Measurements from ENCODE around the gene PRKN. TPM values are rescaled to one million over a fixed set of nuclear protein-coding genes. Genes with fewer than 3 reads are reported as not detected.
A peak's percentile ranks its signal among the peaks of the same experiment; 100 is the strongest.

PRKN gene
- total RNA-seq, 4 donors from 2014 or later: 5.2 to 121 (median 6.9) TPM

GRCh38 chr6:161482517-161482858 is 1245.1 kb downstream of the PRKN start:
- Histone ChIP-seq H3K27ac (peak overlapping the region in 1 of 3 donors; percentile 30), H3K4me3 (replicated peaks in 1 of 3) (no peak overlapping the region), H3K36me3 (no peaks in the 10 kb centered on the region), H3K27me3 (no peaks in the 10 kb centered on the region), H3K9me3 (no peaks in the 10 kb centered on the region), H3K4me1 (peaks cover 11 to 15% of the 10 kb centered on the region in 2 donors)
- DNase-seq: peak in 1 of 2 donors; percentile 9
- 25 to 28% methylated on average over 3 of the region's 3 CpGs for WGBS, 2 donors
- intact Hi-C loops (cut with DNase I): no loop called here
- TF ChIP-seq POLR2A (IDR thresholded peaks at IDR 0.05): no peak
- TF ChIP-seq, protein P1, sequence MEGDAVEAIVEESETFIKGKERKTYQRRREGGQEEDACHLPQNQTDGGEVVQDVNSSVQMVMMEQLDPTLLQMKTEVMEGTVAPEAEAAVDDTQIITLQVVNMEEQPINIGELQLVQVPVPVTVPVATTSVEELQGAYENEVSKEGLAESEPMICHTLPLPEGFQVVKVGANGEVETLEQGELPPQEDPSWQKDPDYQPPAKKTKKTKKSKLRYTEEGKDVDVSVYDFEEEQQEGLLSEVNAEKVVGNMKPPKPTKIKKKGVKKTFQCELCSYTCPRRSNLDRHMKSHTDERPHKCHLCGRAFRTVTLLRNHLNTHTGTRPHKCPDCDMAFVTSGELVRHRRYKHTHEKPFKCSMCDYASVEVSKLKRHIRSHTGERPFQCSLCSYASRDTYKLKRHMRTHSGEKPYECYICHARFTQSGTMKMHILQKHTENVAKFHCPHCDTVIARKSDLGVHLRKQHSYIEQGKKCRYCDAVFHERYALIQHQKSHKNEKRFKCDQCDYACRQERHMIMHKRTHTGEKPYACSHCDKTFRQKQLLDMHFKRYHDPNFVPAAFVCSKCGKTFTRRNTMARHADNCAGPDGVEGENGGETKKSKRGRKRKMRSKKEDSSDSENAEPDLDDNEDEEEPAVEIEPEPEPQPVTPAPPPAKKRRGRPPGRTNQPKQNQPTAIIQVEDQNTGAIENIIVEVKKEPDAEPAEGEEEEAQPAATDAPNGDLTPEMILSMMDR (IDR thresholded peaks at IDR 0.05): no peak

DNA sequence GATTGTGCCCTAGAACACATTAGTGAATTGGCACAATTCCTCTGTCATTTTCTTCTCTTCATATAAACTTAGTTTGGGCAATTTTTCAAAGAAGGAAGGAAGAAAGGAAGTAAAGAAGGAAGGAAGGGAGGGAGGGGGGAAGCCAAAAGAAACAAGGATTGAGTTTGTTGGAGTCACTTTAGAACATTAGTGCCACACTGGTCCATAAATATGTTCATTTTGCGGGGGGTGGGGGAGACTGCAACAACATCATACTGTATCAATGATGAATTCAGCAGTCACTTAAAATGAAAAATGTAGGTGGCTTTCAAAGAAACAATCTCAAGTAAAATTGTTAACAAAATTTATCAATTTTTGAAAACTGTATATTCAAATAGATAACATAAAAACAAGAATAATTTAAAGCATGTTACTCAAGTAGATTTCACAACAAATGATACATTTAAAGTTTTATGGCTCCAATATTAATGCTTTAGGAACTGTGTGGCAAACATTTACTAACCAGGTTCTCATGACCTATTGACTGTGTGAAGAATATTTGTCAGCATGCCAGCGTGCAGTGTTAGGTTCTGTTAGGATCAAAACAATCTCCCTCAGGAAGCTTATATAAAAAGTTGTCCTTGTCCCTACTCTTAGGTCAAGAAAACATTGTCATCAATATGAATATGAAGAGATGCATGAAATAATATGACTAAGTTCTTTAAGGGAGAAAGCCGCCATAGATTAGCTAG is 1245.6 kb downstream of the PRKN start:
- 59 to 66% methylated on average over 3 of the region's 3 CpGs for WGBS, 2 donors
- no peak overlapping the region for H3K4me3 ChIP-seq (replicated peaks in 1 of 3)
- no peaks in the 10 kb centered on the region for H3K36me3 ChIP-seq
- no peaks in the 10 kb centered on the region for H3K9me3 ChIP-seq
- H3K4me1 ChIP-seq: peaks cover 11 to 15% of the 10 kb centered on the region in 2 donors
- TF ChIP-seq POLR2A (IDR thresholded peaks at IDR 0.05): no peak
- TF ChIP-seq, protein P1 (IDR thresholded peaks at IDR 0.05): no peak
- H3K27ac ChIP-seq: peak overlapping the region in 1 of 3 donors; percentile 30
- no peaks in the 10 kb centered on the region for H3K27me3 ChIP-seq
- DNase-seq: peak in 1 of 2 donors; percentile 7
- intact Hi-C loops (cut with DNase I): no loop called here

DNA sequence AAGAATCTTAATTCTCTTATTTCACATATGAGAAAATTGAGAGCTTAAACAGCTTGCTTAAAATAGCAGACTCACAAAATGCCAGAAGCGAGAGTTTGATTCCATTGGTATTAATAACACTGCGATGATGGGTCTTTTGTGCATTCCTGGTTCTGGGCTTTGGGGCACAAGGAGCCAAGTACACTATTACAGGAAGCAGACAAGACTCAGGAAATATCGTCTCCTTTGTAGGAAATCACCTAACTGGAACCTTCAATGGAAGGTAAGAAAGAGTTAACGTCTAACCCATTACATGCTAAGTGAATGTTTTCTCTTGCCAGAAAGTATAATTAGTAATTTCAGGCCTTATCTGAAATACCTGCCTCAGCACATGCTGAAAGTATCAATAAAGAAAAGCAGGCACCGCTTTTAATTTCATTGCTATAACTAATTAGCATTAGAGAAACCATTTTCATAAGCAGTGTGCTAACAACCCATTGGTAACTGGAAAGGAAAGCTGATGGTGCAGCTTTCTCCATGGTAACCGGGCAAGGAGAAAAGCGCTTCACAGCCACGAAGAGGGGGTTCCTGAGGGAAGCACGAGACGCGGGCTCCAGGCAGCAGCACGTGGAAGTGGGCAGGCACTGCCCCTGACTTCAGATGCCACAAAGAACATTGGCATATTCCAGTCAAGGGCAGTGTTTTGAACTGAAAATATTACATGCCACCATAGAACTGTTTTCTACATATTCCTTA is 1247.0 kb downstream of the PRKN start:
- no peak for TF ChIP-seq POLR2A (IDR thresholded peaks at IDR 0.05)
- Histone ChIP-seq H3K36me3 (no peaks in the 10 kb centered on the region), H3K27ac (no peak overlapping the region), H3K9me3 (no peaks in the 10 kb centered on the region), H3K27me3 (no peaks in the 10 kb centered on the region), H3K4me1 (peaks cover 11 to 15% of the 10 kb centered on the region in 2 donors), H3K4me3 (replicated peaks in 1 of 3) (no peak overlapping the region)
- DNase-seq: no peak
- intact Hi-C loops (cut with DNase I): no loop called here
- 84 to 85% methylated on average over 12 of the region's 12 CpGs for WGBS, 2 donors

GRCh38 chr6:161479376-161479775 is 1248.2 kb downstream of the PRKN start:
- TF ChIP-seq, protein P1 (IDR thresholded peaks at IDR 0.05): no peak
- TF ChIP-seq POLR2A (IDR thresholded peaks at IDR 0.05): no peak
- intact Hi-C loops (cut with DNase I): no loop called here
- no peaks in the 10 kb centered on the region for H3K9me3 ChIP-seq
- H3K27me3 ChIP-seq: no peaks in the 10 kb centered on the region
- 92% methylated on average over 4 of the region's 4 CpGs for WGBS, 2 donors
- DNase-seq: no peak
- H3K36me3 ChIP-seq: no peaks in the 10 kb centered on the region
- H3K27ac ChIP-seq: no peak overlapping the region
- no peak overlapping the region for H3K4me3 ChIP-seq (replicated peaks in 1 of 3)
- H3K4me1 ChIP-seq: peaks cover 11 to 15% of the 10 kb centered on the region in 2 donors

GRCh38 chr6:161477876-161478425 is 1249.6 kb downstream of the PRKN start:
- Histone ChIP-seq H3K27me3 (no peaks in the 10 kb centered on the region), H3K4me3 (replicated peaks in 1 of 3) (no peak overlapping the region), H3K27ac (no peak overlapping the region), H3K9me3 (no peaks in the 10 kb centered on the region), H3K4me1 (peaks cover 9 to 11% of the 10 kb centered on the region in 2 donors), H3K36me3 (no peaks in the 10 kb centered on the region)
- TF ChIP-seq, protein P1 (IDR thresholded peaks at IDR 0.05): no peak
- no peak for TF ChIP-seq POLR2A (IDR thresholded peaks at IDR 0.05)
- DNase-seq: no peak
- intact Hi-C loops (cut with DNase I): no loop called here
- WGBS, 2 donors: 92 to 93% methylated on average over 7 of the region's 7 CpGs

All from thyroid gland (tissue), 4 donors.